Nephron (organoid): ENCODE data around the gene C17orf114.
A peak's percentile ranks its signal among the peaks of the same experiment; 100 is the strongest.

Source experiments
- H3K27ac Mint-ChIP-seq, 3 experiments: 2 replicates each; pipeline ENCODE4 v1.8.0; 2020; ENCODE audit warnings: mixed read lengths in 3 of 3, mild to moderate bottlenecking in 2 of 3, moderate library complexity in 1 of 3
- H3K27me3 Mint-ChIP-seq: 2 replicates; pipeline ENCODE4 v1.8.0; 2021; ENCODE audit warnings: low read depth, mild to moderate bottlenecking, moderate library complexity, mixed read lengths
- H3K36me3 Mint-ChIP-seq: 2 replicates; pipeline ENCODE4 v1.8.0; 2020; ENCODE audit warnings: low read depth, mixed read lengths
- H3K4me1 Mint-ChIP-seq: 2 replicates; pipeline ENCODE4 v1.8.0; 2020; ENCODE audit warnings: mixed read lengths
- H3K4me3 Mint-ChIP-seq, 3 experiments: 2 replicates each; pipeline ENCODE4 v1.8.0; 2020; ENCODE audit warnings: mild to moderate bottlenecking in 3 of 3, mixed read lengths in 3 of 3, moderate library complexity in 2 of 3
- H3K9me3 Mint-ChIP-seq: 2 replicates; pipeline ENCODE4 v1.8.0; 2020; ENCODE audit warnings: mixed read lengths
- TF ChIP-seq, protein P1 (sequence below), 3 experiments: fragments of 200-600 bp; sonication (generic); IDR thresholded peaks; one replicate each; pipeline ENCODE4 v1.5.0; 2021; ENCODE audit warnings: antibody characterized with exemption in 3 of 3; ENCODE audit not compliant: unreplicated experiment in 3 of 3

Gene C17orf114

DNA sequence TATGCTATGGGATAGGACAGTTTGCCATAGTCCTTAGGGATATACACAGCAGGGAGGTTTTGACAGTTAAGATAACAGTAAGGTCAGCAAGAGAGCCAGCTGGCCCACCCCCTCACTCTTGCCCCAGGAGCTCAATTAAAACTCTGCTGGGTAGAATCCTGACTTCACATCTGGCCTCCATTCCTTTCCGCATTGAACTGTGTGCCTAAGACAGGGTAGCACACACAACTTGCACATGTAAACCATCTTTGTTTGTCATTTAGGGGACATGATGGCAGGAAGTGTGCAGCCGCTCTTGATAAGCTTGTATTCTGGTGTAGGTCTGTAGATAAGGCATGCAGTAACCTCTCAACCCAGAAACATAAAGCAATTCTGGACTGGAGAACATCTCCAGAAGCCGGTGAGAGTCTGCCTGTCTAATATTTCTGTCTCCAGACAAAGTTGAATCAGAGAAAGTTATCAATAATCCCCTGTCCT is 36.2 kb upstream of the C17orf114 start:
- H3K4me1 Mint-ChIP-seq = peaks cover 55% of the 10 kb centered on the region
- TF ChIP-seq, protein P1, sequence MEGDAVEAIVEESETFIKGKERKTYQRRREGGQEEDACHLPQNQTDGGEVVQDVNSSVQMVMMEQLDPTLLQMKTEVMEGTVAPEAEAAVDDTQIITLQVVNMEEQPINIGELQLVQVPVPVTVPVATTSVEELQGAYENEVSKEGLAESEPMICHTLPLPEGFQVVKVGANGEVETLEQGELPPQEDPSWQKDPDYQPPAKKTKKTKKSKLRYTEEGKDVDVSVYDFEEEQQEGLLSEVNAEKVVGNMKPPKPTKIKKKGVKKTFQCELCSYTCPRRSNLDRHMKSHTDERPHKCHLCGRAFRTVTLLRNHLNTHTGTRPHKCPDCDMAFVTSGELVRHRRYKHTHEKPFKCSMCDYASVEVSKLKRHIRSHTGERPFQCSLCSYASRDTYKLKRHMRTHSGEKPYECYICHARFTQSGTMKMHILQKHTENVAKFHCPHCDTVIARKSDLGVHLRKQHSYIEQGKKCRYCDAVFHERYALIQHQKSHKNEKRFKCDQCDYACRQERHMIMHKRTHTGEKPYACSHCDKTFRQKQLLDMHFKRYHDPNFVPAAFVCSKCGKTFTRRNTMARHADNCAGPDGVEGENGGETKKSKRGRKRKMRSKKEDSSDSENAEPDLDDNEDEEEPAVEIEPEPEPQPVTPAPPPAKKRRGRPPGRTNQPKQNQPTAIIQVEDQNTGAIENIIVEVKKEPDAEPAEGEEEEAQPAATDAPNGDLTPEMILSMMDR (IDR thresholded peaks at IDR 0.05; ENCODE audit: unreplicated experiment in 3 of 3) = no peak
- no peaks in the 10 kb centered on the region for H3K27me3 Mint-ChIP-seq
- H3K9me3 Mint-ChIP-seq = no peaks in the 10 kb centered on the region
- no peak overlapping the region for H3K4me3 Mint-ChIP-seq
- peak overlapping the region; percentile 32 to 77 (median 62) for H3K27ac Mint-ChIP-seq
- peaks cover 7% of the 10 kb centered on the region for H3K36me3 Mint-ChIP-seq

- TF ChIP-seq, protein P1 (IDR thresholded peaks at IDR 0.05; ENCODE audit: unreplicated experiment in 3 of 3) = no peak
- Mint-ChIP-seq H3K4me3 (peak overlapping the region in 2 of 3 experiments; percentile 32 to 54), H3K27ac (peak overlapping the region; percentile 32 to 77 (median 62)), H3K9me3 (no peaks in the 10 kb centered on the region), H3K36me3 (peaks cover 7% of the 10 kb centered on the region), H3K4me1 (peaks cover 55% of the 10 kb centered on the region), H3K27me3 (no peaks in the 10 kb centered on the region)
Measured at GRCh38 chr17:4837471-4838308, 35.6 kb upstream of the C17orf114 start.

- Mint-ChIP-seq H3K9me3 (no peaks in the 10 kb centered on the region), H3K27ac (peak overlapping the region; percentile 29 to 56 (median 38)), H3K36me3 (peaks cover 7% of the 10 kb centered on the region), H3K4me3 (peak overlapping the region; percentile 64 to 70 (median 70)), H3K27me3 (no peaks in the 10 kb centered on the region), H3K4me1 (peaks cover 55% of the 10 kb centered on the region)
- TF ChIP-seq, protein P1 (IDR thresholded peaks at IDR 0.05; ENCODE audit: unreplicated experiment in 3 of 3) = no peak
Measured at GRCh38 chr17:4836221-4836620, 34.1 kb upstream of the C17orf114 start.

DNA sequence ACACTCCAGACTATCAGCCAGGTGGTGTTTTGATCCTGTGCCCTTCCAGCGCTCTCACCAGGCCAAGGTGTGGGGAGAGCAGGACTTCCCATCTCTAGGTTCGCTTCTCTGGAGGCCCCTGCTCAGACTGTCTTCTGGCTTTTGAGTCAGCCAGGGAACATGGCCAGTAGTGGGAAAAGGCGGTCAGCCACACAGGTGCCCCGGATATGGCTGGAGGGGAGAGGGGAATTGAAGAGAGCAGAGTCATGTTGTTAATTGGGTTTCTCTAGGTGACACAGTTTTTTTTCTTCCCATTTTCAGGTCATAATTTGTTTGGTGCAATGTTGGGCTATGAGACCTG is 32.5 kb upstream of the C17orf114 start:
- TF ChIP-seq, protein P1 (IDR thresholded peaks at IDR 0.05; ENCODE audit: unreplicated experiment in 3 of 3) = no peak
- peak overlapping the region; percentile 86 to 97 (median 91) for H3K4me3 Mint-ChIP-seq
- peaks cover 44% of the 10 kb centered on the region for H3K4me1 Mint-ChIP-seq
- peaks cover 6% of the 10 kb centered on the region for H3K36me3 Mint-ChIP-seq
- no peaks in the 10 kb centered on the region for H3K9me3 Mint-ChIP-seq
- H3K27me3 Mint-ChIP-seq = no peaks in the 10 kb centered on the region
- peak overlapping the region; percentile 74 to 94 (median 91) for H3K27ac Mint-ChIP-seq

- H3K27me3 Mint-ChIP-seq = no peaks in the 10 kb centered on the region
- peak overlapping the region; percentile 74 to 94 (median 91) for H3K27ac Mint-ChIP-seq
- H3K36me3 Mint-ChIP-seq = peaks cover under 1% of the 10 kb centered on the region
- H3K4me1 Mint-ChIP-seq = peaks cover 38% of the 10 kb centered on the region
- TF ChIP-seq, protein P1 (IDR thresholded peaks at IDR 0.05; ENCODE audit: unreplicated experiment in 3 of 3) = no peak
- no peaks in the 10 kb centered on the region for H3K9me3 Mint-ChIP-seq
- peak overlapping the region; percentile 86 to 97 (median 91) for H3K4me3 Mint-ChIP-seq
Measured at GRCh38 chr17:4833941-4834680, 32.0 kb upstream of the C17orf114 start.
